ENCODE measurements around the gene RRN3. TPM values are rescaled to one million over a fixed set of nuclear protein-coding genes. Genes with fewer than 3 reads are reported as not detected.
A peak's percentile ranks its signal among the peaks of the same experiment; 100 is the strongest.

RRN3 gene
- total RNA-seq, 1 experiment from 2014 or later = 32.2 TPM

GRCh38 chr16:15059324-15059723 is 34.7 kb downstream of the RRN3 start:
- Histone ChIP-seq H3K27me3 (replicated peaks; ENCODE audit: control insufficient read depth, insufficient read depth, low read length) (no peaks in the 10 kb centered on the region), H3K4me1 (peaks cover 29% of the 10 kb centered on the region), H3K9me3 (no peaks in the 10 kb centered on the region), H3K36me3 (ENCODE audit: control insufficient read depth, insufficient read depth, low read length) (0 out of 2 replicates have a peak, but pooled peaks cover 1% of the 10 kb centered on the region), H3K4me3 (ENCODE audit: low read depth, low read length) (no peak overlapping the region)
- no TSS peak for BruUV-seq (replicated peaks)
- CTCF ChIA-PET = no interaction called here
- TF ChIP-seq, protein P1, sequence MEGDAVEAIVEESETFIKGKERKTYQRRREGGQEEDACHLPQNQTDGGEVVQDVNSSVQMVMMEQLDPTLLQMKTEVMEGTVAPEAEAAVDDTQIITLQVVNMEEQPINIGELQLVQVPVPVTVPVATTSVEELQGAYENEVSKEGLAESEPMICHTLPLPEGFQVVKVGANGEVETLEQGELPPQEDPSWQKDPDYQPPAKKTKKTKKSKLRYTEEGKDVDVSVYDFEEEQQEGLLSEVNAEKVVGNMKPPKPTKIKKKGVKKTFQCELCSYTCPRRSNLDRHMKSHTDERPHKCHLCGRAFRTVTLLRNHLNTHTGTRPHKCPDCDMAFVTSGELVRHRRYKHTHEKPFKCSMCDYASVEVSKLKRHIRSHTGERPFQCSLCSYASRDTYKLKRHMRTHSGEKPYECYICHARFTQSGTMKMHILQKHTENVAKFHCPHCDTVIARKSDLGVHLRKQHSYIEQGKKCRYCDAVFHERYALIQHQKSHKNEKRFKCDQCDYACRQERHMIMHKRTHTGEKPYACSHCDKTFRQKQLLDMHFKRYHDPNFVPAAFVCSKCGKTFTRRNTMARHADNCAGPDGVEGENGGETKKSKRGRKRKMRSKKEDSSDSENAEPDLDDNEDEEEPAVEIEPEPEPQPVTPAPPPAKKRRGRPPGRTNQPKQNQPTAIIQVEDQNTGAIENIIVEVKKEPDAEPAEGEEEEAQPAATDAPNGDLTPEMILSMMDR (IDR thresholded peaks at IDR 0.05; ENCODE audit: insufficient read depth in 1 of 2, low read depth in 1 of 2, low read length in 1 of 2, severe bottlenecking in 1 of 2, unreplicated experiment in 1 of 2) = no peak
- intact Hi-C loops (cut with micrococcal nuclease; ENCODE audit: unreplicated experiment) = no loop called here
- DNase-seq = no peak
- POLR2A ChIA-PET = no interaction called here
- H3K27ac Mint-ChIP-seq (ENCODE audit: unreplicated experiment) = no peak overlapping the region
- H3K9me3 Mint-ChIP-seq (ENCODE audit: unreplicated experiment) = no peaks in the 10 kb centered on the region
- peaks cover 14% of the 10 kb centered on the region for H3K4me1 Mint-ChIP-seq (ENCODE audit: low read depth, unreplicated experiment)
- no peaks in the 10 kb centered on the region for H3K27me3 Mint-ChIP-seq (ENCODE audit: insufficient read depth, unreplicated experiment)
- H3K4me3 Mint-ChIP-seq (ENCODE audit: unreplicated experiment) = no peak overlapping the region
- peaks cover 61% of the 10 kb centered on the region for H3K36me3 Mint-ChIP-seq (ENCODE audit: insufficient read depth, unreplicated experiment)

GRCh38 chr16:15057681-15058417 is 36.2 kb downstream of the RRN3 start:
- H3K4me1 ChIP-seq = peaks cover 29% of the 10 kb centered on the region
- H3K9me3 ChIP-seq = no peaks in the 10 kb centered on the region
- H3K9me3 Mint-ChIP-seq (ENCODE audit: unreplicated experiment) = no peaks in the 10 kb centered on the region
- peaks cover 50% of the 10 kb centered on the region for H3K36me3 Mint-ChIP-seq (ENCODE audit: insufficient read depth, unreplicated experiment)
- no TSS peak for BruUV-seq (replicated peaks)
- H3K27me3 ChIP-seq (replicated peaks; ENCODE audit: control insufficient read depth, insufficient read depth, low read length) = no peaks in the 10 kb centered on the region
- CTCF ChIA-PET = no interaction called here
- DNase-seq = peak; percentile 62 to 67
- H3K27me3 Mint-ChIP-seq (ENCODE audit: insufficient read depth, unreplicated experiment) = no peaks in the 10 kb centered on the region
- H3K4me3 Mint-ChIP-seq (ENCODE audit: unreplicated experiment) = peak overlapping the region; percentile 40
- TF ChIP-seq, protein P1 (IDR thresholded peaks at IDR 0.05; ENCODE audit: insufficient read depth in 1 of 2, low read depth in 1 of 2, low read length in 1 of 2, severe bottlenecking in 1 of 2, unreplicated experiment in 1 of 2) = no peak
- intact Hi-C loops (cut with micrococcal nuclease; ENCODE audit: unreplicated experiment) = no loop called here
- no peak overlapping the region for H3K4me3 ChIP-seq (ENCODE audit: low read depth, low read length)
- peaks cover 20% of the 10 kb centered on the region for H3K4me1 Mint-ChIP-seq (ENCODE audit: low read depth, unreplicated experiment)
- peak overlapping the region; percentile 64 for H3K27ac Mint-ChIP-seq (ENCODE audit: unreplicated experiment)
- 0 out of 2 replicates have a peak, but pooled peaks cover 1% of the 10 kb centered on the region for H3K36me3 ChIP-seq (ENCODE audit: control insufficient read depth, insufficient read depth, low read length)
- POLR2A ChIA-PET = interaction anchor here (1.1 kb wide), 1 partner anchor 36 kb away, joined by 4 read pairs; the partner anchor contains the start of gene RRN3

GRCh38 chr16:15055141-15056053 is 38.7 kb downstream of the RRN3 start:
- Histone ChIP-seq H3K36me3 (ENCODE audit: control insufficient read depth, insufficient read depth, low read length) (0 out of 2 replicates have a peak, but pooled peaks cover 1% of the 10 kb centered on the region), H3K9me3 (no peaks in the 10 kb centered on the region), H3K4me1 (peaks cover 29% of the 10 kb centered on the region), H3K27me3 (replicated peaks; ENCODE audit: control insufficient read depth, insufficient read depth, low read length) (no peaks in the 10 kb centered on the region), H3K4me3 (ENCODE audit: low read depth, low read length) (peak overlapping the region; percentile 68)
- Mint-ChIP-seq H3K9me3 (ENCODE audit: unreplicated experiment) (no peaks in the 10 kb centered on the region), H3K4me1 (ENCODE audit: low read depth, unreplicated experiment) (peaks cover 20% of the 10 kb centered on the region), H3K27me3 (ENCODE audit: insufficient read depth, unreplicated experiment) (no peaks in the 10 kb centered on the region), H3K4me3 (ENCODE audit: unreplicated experiment) (peak overlapping the region; percentile 66), H3K27ac (ENCODE audit: unreplicated experiment) (no peak overlapping the region), H3K36me3 (ENCODE audit: insufficient read depth, unreplicated experiment) (peaks cover 26% of the 10 kb centered on the region)
- BruUV-seq (replicated peaks) = no TSS peak
- intact Hi-C loops (cut with micrococcal nuclease; ENCODE audit: unreplicated experiment) = no loop called here
- TF ChIP-seq, protein P1 (IDR thresholded peaks at IDR 0.05; ENCODE audit: insufficient read depth in 1 of 2, low read depth in 1 of 2, low read length in 1 of 2, severe bottlenecking in 1 of 2, unreplicated experiment in 1 of 2) = peak in 1 of 2 experiments; percentile 11
- POLR2A ChIA-PET = interaction anchor here (0.9 kb wide), 1 partner anchor 38 kb away, joined by 3 read pairs; no protein-coding TSS in a partner anchor
- CTCF ChIA-PET = interaction anchor here (0.6 kb wide), 1 partner anchor 523 kb away, joined by 3 read pairs; no protein-coding TSS in a partner anchor
- peak in 1 of 2 experiments; percentile 37 for DNase-seq

Measured in Caco-2 (cell line).